Measurements from ENCODE around the gene CLDN2. TPM values are rescaled to one million over a fixed set of nuclear protein-coding genes. Genes with fewer than 3 reads are reported as not detected.

The CLDN2 gene
- total RNA-seq, 1 donor from 2014 or later: not detected

DNA sequence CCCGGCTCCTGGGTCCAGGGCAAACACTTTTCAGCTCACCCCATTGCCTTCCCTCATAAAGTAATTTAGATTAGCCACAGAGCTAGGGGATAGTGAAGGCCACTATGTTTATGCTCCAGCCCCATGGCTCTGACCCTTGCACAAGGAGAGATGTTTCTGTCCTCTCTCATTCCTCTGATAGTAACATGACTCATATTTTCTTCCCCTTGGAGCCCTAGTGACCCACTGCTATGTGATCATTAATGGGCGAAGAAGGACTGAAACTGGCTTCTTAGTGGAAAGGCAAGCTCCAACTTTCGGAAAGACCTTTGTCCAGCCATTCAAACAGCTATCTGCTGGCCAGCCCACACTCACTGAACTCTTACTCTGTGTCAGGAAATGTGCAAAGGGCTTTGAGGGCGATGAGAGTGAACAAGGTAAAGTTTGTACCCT lies 12.3 kb downstream of the CLDN2 start:
- Mint-ChIP-seq H3K4me1 (peaks cover 5% of the 10 kb centered on the region), H3K36me3 (no peaks in the 10 kb centered on the region), H3K9me3 (no peaks in the 10 kb centered on the region), H3K4me3 (no peak overlapping the region), H3K27me3 (ENCODE audit: low read depth) (no peaks in the 10 kb centered on the region), H3K27ac (no peak overlapping the region)
- TF ChIP-seq, protein P1, sequence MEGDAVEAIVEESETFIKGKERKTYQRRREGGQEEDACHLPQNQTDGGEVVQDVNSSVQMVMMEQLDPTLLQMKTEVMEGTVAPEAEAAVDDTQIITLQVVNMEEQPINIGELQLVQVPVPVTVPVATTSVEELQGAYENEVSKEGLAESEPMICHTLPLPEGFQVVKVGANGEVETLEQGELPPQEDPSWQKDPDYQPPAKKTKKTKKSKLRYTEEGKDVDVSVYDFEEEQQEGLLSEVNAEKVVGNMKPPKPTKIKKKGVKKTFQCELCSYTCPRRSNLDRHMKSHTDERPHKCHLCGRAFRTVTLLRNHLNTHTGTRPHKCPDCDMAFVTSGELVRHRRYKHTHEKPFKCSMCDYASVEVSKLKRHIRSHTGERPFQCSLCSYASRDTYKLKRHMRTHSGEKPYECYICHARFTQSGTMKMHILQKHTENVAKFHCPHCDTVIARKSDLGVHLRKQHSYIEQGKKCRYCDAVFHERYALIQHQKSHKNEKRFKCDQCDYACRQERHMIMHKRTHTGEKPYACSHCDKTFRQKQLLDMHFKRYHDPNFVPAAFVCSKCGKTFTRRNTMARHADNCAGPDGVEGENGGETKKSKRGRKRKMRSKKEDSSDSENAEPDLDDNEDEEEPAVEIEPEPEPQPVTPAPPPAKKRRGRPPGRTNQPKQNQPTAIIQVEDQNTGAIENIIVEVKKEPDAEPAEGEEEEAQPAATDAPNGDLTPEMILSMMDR (IDR thresholded peaks at IDR 0.05; ENCODE audit: unreplicated experiment): no peak
- DNase-seq (ENCODE audit: low spot score in 2 of 2, unreplicated experiment in 2 of 2): no peak

DNA sequence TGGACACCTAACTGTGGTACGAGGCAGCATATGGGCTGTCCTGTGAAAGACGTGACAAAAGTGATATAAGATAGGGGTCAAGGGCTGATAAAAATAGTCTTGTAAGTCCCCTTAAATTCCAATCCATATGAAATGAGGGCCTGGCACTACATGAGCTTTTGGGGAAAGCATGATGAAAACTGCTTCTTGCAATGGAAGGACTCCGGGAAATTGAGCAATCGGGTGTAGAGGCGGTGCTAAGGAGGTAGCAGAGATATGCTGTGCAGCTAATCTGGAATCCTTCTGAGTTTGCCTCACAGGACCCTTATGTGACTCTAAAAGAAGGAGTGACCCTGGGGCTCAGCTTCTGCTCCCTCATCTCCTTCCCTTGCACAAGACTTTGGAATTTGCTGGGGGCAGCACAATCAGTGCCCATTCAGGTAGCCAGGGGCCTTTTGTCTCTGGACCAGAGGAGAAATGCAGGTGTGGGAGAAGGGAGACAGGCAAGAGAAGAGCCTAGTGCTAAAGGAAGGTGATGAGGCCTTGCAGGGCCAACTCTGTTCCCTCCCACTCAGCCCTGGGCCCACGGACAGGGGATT lies 12.8 kb downstream of the CLDN2 start:
- no peak for DNase-seq (ENCODE audit: low spot score in 2 of 2, unreplicated experiment in 2 of 2)
- Mint-ChIP-seq H3K4me1 (peaks cover 5% of the 10 kb centered on the region), H3K27ac (no peak overlapping the region), H3K36me3 (no peaks in the 10 kb centered on the region), H3K27me3 (ENCODE audit: low read depth) (no peaks in the 10 kb centered on the region), H3K9me3 (no peaks in the 10 kb centered on the region), H3K4me3 (no peak overlapping the region)
- TF ChIP-seq, protein P1 (IDR thresholded peaks at IDR 0.05; ENCODE audit: unreplicated experiment): no peak

DNA sequence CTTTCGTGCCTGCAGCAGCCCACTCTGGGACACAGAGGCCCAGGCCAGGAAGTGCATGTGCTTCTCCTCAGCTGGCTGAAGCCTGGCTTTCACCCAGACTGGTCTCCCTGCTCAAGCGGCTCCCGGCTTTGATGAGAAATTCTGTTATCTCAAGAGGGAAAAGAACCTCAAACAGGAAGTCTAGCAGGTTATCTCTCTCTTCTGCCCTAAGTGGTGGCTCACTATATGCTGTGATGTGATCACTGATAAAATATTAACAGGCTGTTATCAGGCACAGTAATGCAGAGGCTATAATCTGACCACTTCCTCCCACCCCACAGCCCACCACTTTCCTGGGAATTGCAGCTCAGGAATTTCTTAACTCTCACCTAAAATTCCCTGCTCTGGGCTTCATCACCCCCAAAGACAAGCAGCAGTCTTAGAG lies 13.3 kb downstream of the CLDN2 start:
- no peak for DNase-seq (ENCODE audit: low spot score in 2 of 2, unreplicated experiment in 2 of 2)
- Mint-ChIP-seq H3K36me3 (no peaks in the 10 kb centered on the region), H3K9me3 (no peaks in the 10 kb centered on the region), H3K27ac (no peak overlapping the region), H3K27me3 (ENCODE audit: low read depth) (no peaks in the 10 kb centered on the region), H3K4me1 (peaks cover 5% of the 10 kb centered on the region), H3K4me3 (no peak overlapping the region)
- TF ChIP-seq, protein P1 (IDR thresholded peaks at IDR 0.05; ENCODE audit: unreplicated experiment): no peak

DNA sequence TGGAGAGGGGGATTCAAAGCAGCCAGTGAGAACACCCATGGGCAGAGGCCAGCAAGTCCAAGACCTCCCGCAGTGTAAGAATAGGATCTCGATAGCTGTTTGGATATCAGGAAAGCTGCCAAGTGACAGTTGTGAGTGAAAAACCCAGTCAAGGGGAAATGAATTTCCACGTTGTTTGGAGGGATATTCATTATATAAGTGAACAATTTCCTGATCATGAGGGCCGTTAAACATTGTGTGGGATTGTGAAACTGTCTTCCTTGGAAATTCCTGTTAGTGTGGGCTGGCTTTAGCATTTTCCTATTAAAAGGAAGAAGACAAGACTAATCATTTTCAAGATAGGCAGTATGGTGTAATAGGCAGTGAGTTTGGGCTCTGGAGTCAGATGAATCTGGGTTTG lies 15.0 kb downstream of the CLDN2 start:
- H3K27ac Mint-ChIP-seq: no peak overlapping the region
- no peaks in the 10 kb centered on the region for H3K36me3 Mint-ChIP-seq
- peaks cover 5% of the 10 kb centered on the region for H3K4me1 Mint-ChIP-seq
- no peak overlapping the region for H3K4me3 Mint-ChIP-seq
- TF ChIP-seq, protein P1 (IDR thresholded peaks at IDR 0.05; ENCODE audit: unreplicated experiment): no peak
- DNase-seq (ENCODE audit: low spot score in 2 of 2, unreplicated experiment in 2 of 2): no peak
- H3K9me3 Mint-ChIP-seq: no peaks in the 10 kb centered on the region
- H3K27me3 Mint-ChIP-seq (ENCODE audit: low read depth): no peaks in the 10 kb centered on the region

DNA sequence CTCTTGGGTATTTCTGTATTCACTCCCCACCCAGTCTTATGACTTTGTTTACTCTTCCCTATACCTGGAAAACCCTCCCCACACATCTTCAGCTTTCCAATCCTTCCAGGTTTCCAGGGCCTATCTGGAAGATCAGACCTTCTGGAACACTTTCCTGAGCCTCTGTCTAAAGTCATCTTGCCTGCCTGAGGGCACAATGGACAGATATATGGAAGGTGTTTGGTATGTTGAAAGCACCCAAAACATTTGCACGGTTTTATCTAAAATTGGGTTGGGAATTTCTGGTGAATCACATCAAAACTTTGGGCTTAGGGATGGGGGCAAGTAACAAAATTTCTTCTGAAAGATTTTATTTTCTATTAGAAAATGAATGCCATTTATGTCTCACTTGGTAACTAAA lies 16.0 kb downstream of the CLDN2 start:
- Mint-ChIP-seq H3K27me3 (ENCODE audit: low read depth) (no peaks in the 10 kb centered on the region), H3K36me3 (no peaks in the 10 kb centered on the region), H3K27ac (no peak overlapping the region), H3K4me1 (peaks cover 5% of the 10 kb centered on the region), H3K4me3 (no peak overlapping the region), H3K9me3 (no peaks in the 10 kb centered on the region)
- TF ChIP-seq, protein P1 (IDR thresholded peaks at IDR 0.05; ENCODE audit: unreplicated experiment): no peak
- no peak for DNase-seq (ENCODE audit: low spot score in 2 of 2, unreplicated experiment in 2 of 2)

DNA sequence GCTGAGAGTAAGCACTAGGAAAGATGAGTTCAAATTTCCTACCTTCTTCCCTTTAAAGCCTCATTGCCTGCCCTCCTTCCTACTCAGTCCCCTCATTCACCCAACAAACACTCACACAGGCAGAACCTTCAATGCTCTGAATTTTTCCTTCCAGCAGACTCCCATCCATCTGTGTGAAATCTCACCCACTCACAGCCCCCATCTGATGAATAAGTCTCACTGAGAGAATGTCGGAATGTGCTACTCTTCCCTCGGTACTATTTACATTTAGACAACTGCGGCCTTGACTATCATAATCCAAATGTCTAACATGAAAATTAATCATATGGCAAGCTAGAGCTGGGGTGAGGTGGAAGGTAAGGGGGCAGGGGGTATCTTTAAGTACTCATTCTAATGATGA lies 19.4 kb downstream of the CLDN2 start:
- no peak overlapping the region for H3K27ac Mint-ChIP-seq
- DNase-seq (ENCODE audit: low spot score in 2 of 2, unreplicated experiment in 2 of 2): no peak
- TF ChIP-seq, protein P1 (IDR thresholded peaks at IDR 0.05; ENCODE audit: unreplicated experiment): no peak
- H3K4me1 Mint-ChIP-seq: no peaks in the 10 kb centered on the region
- H3K27me3 Mint-ChIP-seq (ENCODE audit: low read depth): no peaks in the 10 kb centered on the region
- peaks cover 9% of the 10 kb centered on the region for H3K36me3 Mint-ChIP-seq
- peaks cover 5% of the 10 kb centered on the region for H3K9me3 Mint-ChIP-seq
- no peak overlapping the region for H3K4me3 Mint-ChIP-seq
